Ecto neural progenitor cell (in vitro differentiated cells): ENCODE results near the gene EFCAB11.

Experiments used
- DNase-seq: peaks from one replicate; pipeline ENCODE4 v3.0.0-alpha.2; 2018; ENCODE audit warnings: low spot score

Gene EFCAB11

DNA sequence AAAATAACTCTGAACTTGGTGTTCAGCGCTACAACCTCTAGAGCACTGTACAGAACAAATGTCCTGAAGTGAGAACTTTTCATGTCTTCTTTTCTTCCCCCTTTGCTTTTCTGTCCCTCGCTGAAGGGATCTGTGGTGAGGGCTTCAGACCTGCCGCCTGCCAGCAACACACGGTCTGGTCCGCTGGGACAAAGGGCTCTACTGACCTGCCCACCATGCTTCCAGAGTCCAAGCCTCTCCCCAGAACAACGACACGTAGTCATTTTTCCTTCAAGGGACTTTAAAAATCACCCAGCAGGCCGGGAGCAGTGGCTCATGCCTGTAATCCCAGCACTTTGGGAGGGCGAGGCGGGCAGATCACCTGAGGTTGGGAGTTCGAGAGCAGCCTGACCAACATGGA is 140.4 kb downstream of the EFCAB11 start:
- DNase-seq: no peak

DNA sequence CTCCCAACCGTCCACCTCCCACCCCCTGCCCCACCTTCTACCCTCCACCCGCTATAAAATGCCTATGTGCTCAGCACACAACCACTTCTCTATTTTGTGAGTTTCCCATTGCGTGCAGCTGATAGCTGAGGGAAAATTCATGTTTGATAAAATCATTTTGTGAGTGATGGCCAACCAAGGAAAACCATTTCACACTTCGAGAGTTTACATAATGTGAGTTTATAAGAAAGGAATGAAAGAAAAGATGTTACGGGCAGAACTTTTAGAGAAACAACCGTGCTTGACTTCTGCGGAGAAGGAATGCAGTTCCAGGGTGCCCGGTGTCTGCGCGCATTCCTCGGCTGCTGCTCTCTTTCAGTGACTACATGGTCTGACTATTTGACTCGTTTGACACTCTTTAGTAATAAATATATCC is 140.9 kb downstream of the EFCAB11 start:
- no peak for DNase-seq

DNA sequence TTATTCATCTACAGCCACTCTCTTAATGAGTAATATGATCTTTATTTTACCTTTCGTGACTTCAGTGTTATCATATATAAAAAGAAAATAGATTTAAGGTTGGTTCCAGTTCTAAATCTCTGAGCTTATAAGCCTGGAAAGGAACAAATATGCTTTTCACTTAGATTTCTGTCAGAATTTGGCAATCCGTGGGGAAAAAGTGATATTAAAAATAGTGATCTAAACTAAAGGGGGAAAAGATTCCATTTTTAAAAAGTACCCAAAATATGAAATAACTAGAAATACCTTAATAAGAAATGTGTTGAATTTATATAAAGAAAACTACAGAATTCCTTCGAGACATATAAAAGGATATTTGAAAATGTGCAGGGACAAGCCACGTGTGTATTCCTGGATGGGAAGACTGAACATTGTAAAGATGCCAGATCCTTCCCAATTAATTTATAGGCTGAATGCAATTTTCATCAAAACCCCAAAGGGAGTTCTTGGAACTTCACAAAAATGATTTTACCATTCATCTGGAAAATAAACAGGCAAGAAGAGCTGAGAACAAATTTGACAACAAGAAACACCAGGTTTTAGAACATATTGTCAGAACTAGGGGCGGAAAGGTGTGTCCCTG is 142.5 kb downstream of the EFCAB11 start:
- no peak for DNase-seq

DNA sequence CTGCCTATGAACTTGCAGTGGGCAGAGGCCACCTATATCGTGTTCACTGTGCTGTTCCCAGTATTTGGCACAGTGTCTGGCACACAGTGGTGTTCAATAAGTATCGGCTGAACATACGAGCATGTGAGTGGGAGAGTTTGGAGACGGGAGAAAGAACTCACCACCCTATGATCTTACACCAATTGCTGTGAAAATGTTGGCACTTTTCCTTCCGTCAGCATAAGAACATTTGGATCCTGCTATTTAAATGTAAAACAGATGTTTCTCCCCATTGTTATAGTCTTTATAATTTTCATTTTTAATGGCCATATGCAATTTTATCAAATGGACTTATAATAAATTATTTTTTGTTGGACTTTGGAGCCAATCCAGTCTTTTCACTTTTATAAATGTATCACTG is 144.4 kb downstream of the EFCAB11 start:
- DNase-seq: no peak

DNA sequence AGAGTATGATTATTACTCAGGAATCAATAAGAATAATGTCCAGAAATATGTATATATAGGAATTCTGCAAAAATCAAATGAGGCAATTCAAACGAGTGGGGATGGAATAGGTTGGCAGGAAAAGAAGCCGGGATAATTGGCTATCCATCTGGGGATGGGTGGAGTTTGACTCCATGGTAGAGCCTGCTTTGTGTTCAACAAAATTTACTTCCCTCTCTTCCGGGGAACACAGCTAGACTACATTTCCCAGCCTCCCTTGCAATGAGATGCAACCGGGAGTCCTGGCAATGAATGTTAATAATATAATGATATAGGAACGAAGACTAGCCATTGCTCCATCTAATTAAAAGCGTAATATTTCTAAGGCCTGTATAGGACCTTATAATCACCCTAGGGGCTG is 146.6 kb downstream of the EFCAB11 start:
- DNase-seq: no peak

DNA sequence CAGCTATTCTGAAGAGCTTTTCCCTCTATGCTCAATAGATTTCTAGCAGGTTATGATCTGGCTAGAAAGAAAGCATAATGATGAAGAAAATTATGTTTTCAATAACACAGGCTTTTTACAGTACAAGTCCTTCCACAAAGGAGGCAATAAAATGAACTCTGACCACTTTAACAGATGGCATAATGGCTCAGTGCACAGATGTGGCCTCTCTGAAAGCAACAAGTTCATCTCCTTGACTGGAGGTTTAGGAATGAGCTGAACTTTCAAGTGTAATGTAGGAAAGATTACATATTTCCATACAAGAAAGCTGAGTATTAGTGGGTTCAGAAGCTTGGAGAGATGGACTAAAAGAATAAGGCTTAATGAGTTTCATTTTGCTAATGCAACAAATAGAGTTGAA is 147.4 kb downstream of the EFCAB11 start:
- no peak for DNase-seq

DNA sequence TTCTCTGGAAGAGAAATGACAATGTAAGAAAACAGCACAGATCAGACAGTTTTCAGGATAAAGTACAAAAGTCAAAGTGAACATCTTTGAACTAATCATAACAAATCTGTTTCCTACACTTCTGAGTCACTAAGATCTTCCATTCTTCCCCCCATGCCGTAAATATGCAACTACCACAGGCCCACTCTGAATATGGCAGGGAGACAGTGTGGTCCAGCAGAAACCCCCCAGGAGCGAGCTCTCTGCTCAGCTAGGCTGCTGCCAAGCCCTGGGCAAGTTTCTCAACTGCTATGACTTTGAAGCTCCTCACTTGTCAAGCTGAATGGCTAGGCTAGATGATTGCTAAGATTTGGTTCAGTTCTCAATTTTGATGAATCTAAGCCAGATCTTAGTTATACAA is 148.1 kb downstream of the EFCAB11 start:
- no peak for DNase-seq

DNA sequence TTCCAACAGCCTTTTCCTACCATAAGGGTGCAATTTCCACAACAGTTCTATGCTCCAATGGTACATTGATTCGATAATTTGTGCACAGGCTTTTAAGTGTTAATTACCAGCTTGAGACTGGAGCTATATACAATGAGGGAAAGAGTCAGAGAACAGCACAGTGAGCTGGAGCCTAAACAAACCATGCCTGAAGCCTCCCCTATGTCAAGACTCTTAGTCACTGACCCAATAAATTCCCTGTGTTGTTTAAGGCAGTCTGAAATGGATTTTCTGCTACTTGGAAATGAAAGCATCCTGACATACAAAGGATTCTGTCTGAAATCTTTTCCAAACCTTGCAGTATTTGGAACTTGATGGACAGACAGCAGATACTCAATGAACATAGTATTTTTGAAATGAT is 149.0 kb downstream of the EFCAB11 start:
- DNase-seq: no peak

DNA sequence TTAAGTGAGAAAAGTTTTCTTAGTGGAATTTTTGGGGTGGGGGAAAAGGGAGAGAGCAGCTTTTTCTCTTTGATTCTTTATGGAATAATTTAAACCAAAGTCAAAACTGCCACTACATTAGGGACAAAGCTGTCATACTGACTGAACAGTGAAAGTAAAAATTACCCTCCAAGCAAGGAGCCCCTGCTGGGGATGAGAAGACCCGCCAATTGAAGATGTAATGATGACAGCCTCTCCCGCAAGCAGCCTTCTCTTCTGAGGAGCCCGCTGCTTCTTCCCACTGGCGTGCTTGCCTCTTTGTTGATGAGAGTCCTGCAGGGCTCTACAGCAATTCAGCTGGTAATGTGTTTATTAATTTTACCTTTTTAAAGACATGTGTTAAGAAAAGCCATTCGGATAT is 151.0 kb downstream of the EFCAB11 start:
- DNase-seq: no peak

DNA sequence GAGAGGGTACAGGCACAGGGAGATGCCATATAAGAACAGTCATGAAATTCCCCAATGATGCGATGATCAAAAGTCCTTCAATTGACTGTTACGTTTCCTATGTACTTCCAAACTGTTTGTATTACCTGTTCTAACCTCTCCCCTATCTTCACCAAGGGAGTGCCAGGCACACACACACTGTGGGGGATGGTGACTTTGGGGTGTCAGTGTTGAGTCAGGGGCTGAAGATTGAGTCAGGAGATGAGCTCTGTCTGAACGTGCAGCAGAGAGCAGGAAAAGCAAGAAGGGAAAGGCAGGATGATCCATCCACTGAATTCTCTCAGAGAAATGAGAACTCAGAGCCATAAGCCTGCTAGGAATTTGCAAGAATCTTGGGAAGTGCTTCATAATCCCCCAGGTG is 153.4 kb downstream of the EFCAB11 start:
- no peak for DNase-seq

DNA sequence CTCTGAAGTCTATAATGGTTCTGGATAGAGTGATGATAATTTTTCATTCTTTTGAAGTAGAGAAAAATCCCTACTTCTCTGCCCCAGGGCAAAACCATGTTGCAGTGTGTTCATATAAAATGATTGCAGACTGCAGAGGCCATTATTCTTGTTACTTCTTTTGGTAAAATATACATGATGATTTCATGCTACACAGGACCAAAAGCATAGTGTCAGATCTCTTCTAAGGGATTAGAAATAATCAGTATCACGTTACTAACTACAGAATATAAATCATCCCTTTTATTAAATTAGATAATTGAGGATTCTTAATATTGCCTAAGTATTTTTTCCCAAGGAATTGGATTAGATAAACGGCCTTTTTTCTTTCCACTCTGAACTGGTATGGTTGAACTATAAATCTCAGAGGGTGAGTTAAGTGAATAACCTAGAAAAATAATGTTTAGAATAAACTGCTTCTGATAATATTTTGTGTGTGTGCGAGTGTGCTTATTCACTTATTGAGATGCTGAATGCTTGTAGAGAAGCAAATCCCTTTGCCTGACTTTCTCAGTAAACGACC is 156.2 kb downstream of the EFCAB11 start:
- DNase-seq: no peak

DNA sequence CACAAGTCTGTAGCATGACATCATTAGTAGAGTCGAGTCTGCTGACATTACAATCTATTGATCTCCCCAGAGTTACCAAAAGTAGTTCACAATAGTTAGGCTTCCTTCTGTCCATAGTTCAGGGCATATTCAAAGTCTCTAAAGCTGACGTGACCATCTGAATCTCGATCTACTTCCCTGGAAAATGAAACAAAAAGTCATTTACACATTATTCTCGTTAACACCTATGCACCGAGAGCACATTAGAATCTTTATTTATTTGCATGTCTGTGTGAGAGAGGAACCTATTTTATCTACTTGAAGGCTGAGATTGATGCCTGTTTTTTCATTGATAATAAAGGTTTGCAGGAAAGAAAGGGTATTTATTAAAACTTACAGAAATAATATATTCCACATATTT is 157.4 kb downstream of the EFCAB11 start:
- DNase-seq: no peak

DNA sequence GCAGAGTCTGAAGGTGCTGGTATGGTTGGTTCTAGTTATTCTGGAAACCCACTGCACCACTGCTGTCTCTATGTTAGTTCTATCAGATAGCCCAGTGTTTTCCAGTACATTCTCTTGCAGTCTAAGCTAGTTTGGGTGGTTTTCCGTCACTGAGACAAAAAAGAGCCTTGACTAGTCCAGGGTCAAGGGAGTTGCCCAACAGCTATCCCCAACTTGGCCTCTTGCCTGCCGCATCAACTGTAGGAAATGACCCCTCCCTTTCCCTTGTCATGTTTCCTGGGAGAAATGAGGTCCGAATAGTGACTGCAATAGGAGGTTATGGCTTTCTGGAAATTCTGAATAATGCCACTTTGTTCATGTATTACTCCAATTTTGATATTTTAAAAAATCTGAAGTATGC is 160.4 kb downstream of the EFCAB11 start:
- DNase-seq: no peak

DNA sequence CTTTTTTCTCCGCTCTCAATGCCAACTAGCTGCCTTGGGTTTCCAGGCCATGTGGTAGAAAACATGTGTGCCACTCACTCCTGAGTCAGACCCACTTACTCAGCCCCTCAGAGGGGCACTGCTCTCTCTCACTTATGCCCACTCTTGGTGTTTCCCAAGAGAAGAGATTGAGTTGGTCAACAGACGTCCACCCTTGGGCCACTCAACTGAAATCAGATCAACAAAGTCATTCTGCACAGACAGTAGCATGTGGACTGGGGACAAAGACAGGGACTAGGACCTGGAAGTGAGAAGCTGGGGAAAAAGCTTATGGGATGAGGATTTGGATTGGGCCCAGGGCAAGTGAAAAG is 161.2 kb downstream of the EFCAB11 start:
- no peak for DNase-seq

DNA sequence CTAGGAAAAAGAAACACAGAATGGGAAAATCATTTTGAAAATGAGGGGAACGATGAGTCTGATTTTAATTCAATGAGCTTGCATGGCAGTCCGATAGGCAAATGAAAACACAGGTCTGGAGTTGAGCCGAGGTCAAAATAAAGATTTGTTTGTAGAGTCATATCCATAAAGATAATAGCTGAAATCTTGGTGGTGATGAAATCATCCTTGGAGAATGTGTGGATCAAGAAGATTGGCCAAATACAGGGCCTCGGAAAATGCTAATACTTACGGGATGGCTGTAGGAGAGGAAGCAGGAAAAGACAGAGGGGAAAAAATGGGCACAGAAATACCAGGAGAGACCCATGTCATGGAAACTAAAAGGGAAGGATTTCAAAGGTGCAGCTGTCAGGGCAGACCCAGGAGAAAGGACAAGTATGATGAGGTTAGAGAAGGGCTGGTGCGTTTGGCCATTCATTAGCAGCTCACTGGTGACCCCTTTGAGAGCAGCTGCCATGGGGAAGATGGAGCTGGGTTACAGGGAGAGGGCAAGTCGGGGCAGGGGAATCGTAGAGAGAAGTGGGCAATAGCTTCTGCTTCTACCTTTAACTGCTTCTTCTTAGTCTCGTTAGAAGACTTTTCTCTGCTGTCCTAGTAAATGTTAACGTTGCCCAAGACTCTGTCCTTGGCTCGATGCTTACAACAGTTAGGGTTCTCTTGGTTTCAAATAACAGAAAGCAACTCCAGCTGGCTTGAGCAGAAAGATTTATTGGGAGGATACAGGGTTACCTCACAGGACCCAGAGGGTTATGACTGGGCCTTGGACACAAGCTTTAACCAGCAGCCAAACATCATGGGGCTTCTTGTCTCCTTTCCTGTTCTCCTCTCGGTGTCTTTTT is 161.8 kb downstream of the EFCAB11 start:
- DNase-seq: no peak

DNA sequence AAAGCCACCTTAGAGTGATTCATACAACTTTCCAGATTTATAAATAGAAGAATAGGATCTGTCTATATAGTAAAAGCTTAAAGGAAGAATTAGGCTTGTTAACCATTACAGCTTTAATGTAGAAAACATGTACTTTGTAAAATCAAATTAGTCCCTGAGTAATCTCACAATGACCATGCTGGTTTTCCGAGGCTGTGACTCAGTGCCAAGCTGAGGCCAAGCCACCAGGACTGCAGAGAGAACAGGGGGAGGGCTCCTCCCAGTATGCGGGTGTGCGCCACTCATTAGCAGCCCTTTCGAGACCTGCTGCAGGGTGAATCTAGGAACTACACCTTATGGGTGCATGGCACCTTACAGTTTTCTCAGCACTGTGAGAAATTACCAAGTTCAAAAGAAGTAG is 167.0 kb downstream of the EFCAB11 start:
- no peak for DNase-seq

DNA sequence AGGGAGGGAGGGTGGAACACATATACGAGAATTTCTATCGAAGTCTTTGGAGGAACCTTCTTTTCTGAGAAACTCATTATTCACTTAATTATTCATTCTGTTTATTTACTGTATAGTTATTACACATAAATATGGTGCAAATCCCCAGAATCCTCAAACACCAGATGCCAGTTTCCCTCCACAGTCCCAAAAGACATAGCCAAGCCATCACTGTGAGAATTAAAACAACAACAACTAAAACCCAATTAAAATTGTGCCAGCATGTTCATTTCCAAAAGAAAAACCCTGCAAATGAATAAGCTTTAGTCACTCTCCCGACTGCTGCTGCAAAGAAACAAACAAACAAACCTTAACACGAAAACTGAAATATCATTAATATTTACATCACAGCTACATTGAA is 173.5 kb downstream of the EFCAB11 start:
- no peak for DNase-seq

DNA sequence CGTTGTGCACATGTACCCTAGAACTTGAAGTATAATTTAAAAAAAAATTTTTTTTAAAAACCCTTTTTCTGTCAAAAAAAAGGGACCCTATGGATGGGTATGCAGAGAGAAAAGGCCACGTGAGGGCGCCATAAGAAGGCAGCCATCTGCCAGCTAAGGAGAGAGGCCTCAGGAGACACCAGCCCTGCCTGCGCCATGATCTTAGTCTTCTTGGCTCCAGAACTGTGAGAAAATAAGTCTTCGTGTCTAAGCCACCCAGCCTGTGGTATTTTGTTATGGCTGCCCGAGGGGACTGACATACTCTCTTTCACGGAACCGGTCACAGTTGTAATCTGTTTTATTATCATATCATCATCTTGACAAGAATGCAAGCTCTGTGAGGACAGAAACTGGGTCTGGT is 174.8 kb downstream of the EFCAB11 start:
- no peak for DNase-seq

DNA sequence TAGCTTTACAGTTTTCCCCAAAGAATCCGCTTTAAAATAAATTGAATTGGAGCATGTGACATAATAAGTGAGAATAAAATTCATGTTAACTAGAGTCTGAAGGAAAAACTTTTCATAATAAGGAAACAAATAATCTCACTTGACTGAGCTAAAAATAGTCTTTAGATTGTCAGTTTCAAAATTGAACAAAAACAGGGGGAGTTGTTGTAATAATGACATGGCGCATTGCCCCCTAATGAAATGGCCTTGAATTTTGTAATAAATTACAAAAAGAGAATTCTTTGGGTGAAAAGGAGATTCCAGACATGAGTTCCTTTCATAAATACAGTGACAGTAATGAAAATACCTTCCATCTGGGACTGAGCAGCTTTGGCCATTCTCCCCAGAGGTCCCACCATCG is 178.6 kb downstream of the EFCAB11 start:
- no peak for DNase-seq

DNA sequence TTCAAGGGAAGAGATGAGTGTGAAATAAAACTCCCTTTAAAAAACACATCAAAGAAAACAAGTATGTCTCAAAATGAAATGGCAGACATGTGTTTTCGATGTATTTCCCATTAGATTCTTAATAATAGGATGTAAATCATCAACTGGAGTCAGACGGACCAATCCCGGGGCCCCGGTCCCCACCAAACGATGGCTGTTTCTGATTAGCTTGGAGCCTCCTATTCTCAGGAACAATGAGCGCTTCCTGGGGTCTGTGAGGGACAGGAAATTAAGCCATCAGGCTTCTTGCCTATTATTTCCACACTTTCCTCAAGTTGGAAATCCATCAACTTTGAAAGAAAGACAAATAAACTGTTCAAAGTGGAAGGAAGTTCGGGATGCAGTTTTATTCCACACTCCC is 179.4 kb downstream of the EFCAB11 start:
- DNase-seq: no peak

DNA sequence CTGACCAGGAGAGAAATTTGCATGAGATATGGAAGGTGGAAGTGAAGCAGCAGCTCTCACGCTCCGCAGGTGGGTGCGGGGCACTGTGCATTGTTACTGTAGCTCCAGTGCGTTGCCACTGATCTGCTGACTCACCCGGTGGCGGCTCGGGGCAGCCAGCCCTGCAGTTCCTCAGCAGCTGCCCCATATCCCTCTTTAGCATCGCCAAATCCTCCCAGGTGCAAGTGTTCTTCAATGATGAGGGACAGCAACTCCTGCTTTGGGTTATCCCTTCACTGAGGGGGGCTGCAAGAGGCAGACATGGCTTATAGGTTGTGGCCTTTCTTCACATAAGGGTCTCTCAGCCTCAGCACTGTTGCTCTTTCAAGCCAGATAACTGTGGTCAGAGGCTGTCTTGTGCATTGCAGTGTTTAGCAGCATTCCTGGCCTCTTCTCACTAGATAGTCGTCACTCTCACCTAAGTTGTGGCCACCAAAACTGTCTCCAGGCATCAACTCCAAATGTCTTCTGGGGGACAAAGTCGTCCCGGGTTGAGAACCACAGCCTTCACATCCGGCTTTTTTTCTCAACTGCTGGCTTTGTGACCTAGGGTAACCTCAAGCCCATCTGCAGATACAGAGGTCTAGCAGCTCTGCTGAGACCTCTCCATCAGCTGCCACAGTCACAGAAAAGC is 180.8 kb downstream of the EFCAB11 start:
- no peak for DNase-seq

DNA sequence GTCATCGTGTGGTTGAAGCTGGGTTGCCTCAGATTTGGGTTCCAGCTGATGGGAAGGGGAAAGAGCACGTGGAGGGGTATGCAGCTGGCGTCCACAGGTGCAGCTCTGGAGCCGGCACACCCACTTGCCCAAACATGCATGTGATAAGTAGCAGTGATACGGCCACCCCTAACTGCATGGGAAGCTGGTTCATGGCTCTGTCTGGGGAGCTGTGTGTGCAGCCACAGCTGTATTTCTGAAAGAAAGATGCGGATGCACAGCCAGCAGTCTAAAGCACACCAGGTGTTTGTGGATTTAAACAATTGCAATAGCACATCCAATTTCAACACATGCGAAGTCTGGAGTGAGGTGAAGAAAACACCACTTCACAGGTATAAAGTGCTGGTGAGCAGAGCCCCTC is 181.4 kb downstream of the EFCAB11 start:
- DNase-seq: no peak

DNA sequence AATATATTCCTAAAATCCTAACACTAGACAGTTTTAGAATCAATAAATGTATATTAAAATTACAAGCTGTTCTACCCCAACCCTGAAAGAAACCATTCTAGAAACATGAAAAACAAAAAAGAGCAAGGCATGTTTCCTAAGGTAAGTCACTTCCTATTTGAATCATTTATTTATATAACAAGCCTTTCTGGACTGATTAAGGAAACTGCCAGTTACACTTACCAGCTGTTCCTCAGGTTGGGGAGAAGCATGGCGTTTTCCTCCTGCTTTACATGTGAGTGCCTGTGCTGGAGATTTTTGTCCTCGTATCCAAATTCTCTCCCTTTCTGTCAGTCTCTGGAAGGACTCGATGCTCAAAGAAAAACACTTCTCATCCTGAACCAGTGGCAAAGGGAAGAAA is 183.3 kb downstream of the EFCAB11 start:
- DNase-seq: no peak
